Calu3 (cell line): Measurements from ENCODE around the gene CACNA1D. TPM values are rescaled to one million over a fixed set of nuclear protein-coding genes. Genes with fewer than 3 reads are reported as not detected.

Experiments
- BruUV-seq: library from RNA; stranded (reverse); fragments of 400-500 nt; replicated peaks from 2 replicates; lab custom pipeline; 2021; lab: Mats Ljungman, UMichigan
- CTCF ChIA-PET: fragments of 300-600 bp; sonication (Branson Sonifier 250); formaldehyde crosslinking; loops from one replicate; lab custom pipeline; 2022; ENCODE audit warnings: antibody characterized with exemption; lab: Charles Lee
- DNase-seq: peaks from one replicate; pipeline ENCODE4 v3.0.0; 2022
- H3K27ac Mint-ChIP-seq: one replicate; pipeline ENCODE4 v1.8.0; 2022; ENCODE audit warnings: mixed read lengths; ENCODE audit not compliant: unreplicated experiment
- H3K27me3 Mint-ChIP-seq: one replicate; pipeline ENCODE4 v1.8.0; 2022; ENCODE audit warnings: mixed read lengths; ENCODE audit not compliant: unreplicated experiment
- H3K36me3 Mint-ChIP-seq: one replicate; pipeline ENCODE4 v1.8.0; 2022; ENCODE audit warnings: mild to moderate bottlenecking, moderate library complexity, mixed read lengths; ENCODE audit not compliant: insufficient read depth, unreplicated experiment
- H3K4me1 Mint-ChIP-seq: one replicate; pipeline ENCODE4 v1.8.0; 2022; ENCODE audit warnings: mild to moderate bottlenecking, low read depth, mixed read lengths; ENCODE audit not compliant: unreplicated experiment
- H3K4me3 Mint-ChIP-seq: one replicate; pipeline ENCODE4 v1.8.0; 2022; ENCODE audit warnings: mild to moderate bottlenecking, low read depth, moderate library complexity, mixed read lengths; ENCODE audit not compliant: unreplicated experiment
- H3K9me3 Mint-ChIP-seq: one replicate; pipeline ENCODE4 v1.8.0; 2022; ENCODE audit warnings: low read depth, mixed read lengths; ENCODE audit not compliant: unreplicated experiment
- intact Hi-C: fragments of 100-400 bp; cut with micrococcal nuclease; formaldehyde crosslinking; loops from one replicate; pipeline ENCODE4 v1.10.0; 2022; ENCODE audit not compliant: unreplicated experiment
- total RNA-seq: library from RNA; stranded (reverse); gene quantifications from 2 replicates; pipeline ENCODE4 v1.2.3, GENCODE V29; 2022
- TF ChIP-seq, protein P1 (sequence below): fragments of 200-600 bp; IDR thresholded peaks from one replicate; pipeline ENCODE4 v1.8.0; 2022; ENCODE audit warnings: antibody characterized with exemption; ENCODE audit not compliant: unreplicated experiment

Gene CACNA1D
- total RNA-seq, 1 experiment from 2014 or later, result 48.3 TPM

DNA sequence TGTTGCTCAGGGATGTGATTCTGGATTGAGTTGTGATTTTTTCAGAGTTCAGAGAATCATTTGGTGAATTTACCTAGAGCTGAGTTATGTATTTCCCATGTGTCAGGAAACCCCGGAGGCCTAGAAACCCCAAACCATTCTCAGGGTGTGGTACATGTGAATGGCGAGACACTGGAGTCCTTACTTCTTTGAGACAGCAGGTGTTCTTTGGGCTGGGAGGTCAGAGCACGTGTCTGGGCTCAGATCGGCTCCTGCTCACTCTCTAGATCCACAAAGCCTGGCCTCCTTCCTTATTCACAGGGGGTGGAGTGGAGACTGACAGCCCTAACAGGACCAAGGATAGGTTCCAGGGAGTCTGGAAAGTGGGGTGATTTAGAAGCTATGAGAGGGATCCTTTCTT is 206.0 kb downstream of the CACNA1D start:
- intact Hi-C loops, result no loop called here
- no peak overlapping the region for H3K27ac Mint-ChIP-seq
- no TSS peak for BruUV-seq
- no peaks in the 10 kb centered on the region for H3K9me3 Mint-ChIP-seq
- no peaks in the 10 kb centered on the region for H3K4me1 Mint-ChIP-seq
- H3K27me3 Mint-ChIP-seq, result no peaks in the 10 kb centered on the region
- no peak for DNase-seq
- H3K36me3 Mint-ChIP-seq, result no peaks in the 10 kb centered on the region
- CTCF ChIA-PET, result no interaction called here
- TF ChIP-seq, protein P1, sequence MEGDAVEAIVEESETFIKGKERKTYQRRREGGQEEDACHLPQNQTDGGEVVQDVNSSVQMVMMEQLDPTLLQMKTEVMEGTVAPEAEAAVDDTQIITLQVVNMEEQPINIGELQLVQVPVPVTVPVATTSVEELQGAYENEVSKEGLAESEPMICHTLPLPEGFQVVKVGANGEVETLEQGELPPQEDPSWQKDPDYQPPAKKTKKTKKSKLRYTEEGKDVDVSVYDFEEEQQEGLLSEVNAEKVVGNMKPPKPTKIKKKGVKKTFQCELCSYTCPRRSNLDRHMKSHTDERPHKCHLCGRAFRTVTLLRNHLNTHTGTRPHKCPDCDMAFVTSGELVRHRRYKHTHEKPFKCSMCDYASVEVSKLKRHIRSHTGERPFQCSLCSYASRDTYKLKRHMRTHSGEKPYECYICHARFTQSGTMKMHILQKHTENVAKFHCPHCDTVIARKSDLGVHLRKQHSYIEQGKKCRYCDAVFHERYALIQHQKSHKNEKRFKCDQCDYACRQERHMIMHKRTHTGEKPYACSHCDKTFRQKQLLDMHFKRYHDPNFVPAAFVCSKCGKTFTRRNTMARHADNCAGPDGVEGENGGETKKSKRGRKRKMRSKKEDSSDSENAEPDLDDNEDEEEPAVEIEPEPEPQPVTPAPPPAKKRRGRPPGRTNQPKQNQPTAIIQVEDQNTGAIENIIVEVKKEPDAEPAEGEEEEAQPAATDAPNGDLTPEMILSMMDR, result no peak
- H3K4me3 Mint-ChIP-seq, result no peak overlapping the region

DNA sequence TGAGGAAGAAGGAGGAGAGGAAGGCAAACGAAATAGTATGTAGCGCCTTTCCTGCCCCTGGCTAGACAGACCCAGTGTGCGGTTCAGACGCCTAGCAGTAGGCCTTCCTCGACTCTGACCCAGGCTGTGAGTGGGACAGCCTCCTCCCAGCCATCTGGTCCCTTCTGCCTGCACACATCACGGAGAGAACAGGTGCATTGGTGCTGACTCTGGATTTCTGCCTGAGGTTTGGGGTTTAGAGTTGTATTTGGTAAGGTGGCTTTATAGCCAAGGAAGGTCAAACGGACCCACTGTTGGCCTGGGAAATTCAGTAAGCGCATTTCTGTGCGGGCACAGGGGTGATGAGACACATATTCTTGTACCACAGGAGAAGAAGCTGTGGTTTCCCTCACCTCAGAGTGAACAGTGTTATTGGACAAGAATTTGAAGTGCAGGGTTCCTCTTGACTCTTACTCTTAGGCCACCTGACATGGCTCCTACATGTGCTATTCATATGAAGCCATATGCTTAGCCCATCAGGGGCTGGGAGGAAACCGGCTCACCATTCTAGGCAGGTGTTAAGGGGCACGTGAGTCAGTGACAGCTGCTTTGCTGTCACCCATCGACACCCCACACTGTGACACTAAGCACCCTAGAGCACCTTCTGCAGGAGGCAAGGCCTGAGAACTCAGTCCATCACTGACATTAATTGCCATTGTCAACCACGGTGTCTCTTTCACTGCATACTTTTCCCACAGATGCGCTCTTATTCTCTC is 208.5 kb downstream of the CACNA1D start:
- H3K36me3 Mint-ChIP-seq, result no peaks in the 10 kb centered on the region
- H3K27ac Mint-ChIP-seq, result no peak overlapping the region
- CTCF ChIA-PET, result no interaction called here
- intact Hi-C loops, result no loop called here
- DNase-seq, result no peak
- no peak overlapping the region for H3K4me3 Mint-ChIP-seq
- H3K27me3 Mint-ChIP-seq, result no peaks in the 10 kb centered on the region
- TF ChIP-seq, protein P1, result no peak
- H3K9me3 Mint-ChIP-seq, result no peaks in the 10 kb centered on the region
- no TSS peak for BruUV-seq
- H3K4me1 Mint-ChIP-seq, result peaks cover 6% of the 10 kb centered on the region

DNA sequence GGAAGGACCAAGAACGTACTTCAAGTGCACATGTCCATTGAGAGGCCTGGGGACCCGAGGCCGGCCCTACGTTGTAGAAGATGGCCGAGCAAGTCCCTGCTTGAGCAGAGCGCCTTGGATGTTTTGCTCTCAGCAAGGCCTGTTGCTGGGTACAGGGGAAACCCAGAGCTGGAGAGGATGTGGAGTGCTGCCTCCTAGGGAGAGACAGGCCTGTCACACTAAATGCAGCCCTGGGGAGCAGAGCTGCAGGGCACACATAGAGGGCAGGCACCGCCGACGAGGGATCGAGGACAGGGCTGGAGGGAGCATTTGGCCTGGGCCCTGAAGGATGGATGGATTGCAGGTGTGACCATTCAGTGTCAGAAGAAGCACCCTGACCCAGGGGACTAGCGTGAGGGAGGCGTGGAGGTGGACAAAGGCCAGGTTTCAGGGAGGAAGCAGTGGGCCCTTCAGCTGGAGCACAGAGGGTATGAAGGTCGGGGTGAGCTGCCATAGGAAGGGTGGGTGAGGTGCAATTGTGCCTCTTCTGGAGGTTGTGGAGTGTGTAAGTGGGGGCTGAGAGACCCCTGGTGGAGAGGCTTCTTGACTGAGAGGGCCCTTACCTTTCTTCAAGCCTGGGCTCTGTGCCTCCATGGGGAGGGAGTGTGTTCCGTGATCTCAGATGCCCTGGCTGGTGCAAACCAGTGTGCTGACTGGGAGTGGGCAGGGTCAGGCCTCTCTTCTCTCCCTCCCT is 209.4 kb downstream of the CACNA1D start:
- CTCF ChIA-PET, result no interaction called here
- H3K36me3 Mint-ChIP-seq, result no peaks in the 10 kb centered on the region
- BruUV-seq, result no TSS peak

DNA sequence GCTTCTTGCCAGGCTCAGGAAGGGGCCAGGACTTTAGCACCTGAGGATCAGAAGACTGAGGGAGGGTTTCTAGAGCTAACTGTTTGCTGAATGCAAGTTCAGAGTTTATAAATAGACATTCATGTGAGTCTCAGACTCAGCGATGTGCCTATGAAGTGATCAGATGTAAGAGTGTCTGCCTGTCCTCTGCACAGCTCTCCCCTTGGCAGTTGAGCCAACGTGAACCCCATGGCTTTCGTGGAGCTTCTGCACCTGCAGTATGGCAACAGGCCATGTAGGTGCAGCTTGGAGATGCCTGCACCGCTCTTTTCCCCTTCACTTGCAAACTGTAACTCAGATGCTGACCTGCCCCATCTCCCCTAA is 209.9 kb downstream of the CACNA1D start:
- Mint-ChIP-seq H3K27ac (no peak overlapping the region), H3K36me3 (no peaks in the 10 kb centered on the region), H3K9me3 (no peaks in the 10 kb centered on the region), H3K27me3 (no peaks in the 10 kb centered on the region), H3K4me3 (no peak overlapping the region), H3K4me1 (peaks cover 11% of the 10 kb centered on the region)
- TF ChIP-seq, protein P1, result no peak
- CTCF ChIA-PET, result no interaction called here
- no TSS peak for BruUV-seq
- DNase-seq, result no peak
- intact Hi-C loops, result no loop called here

More for the DNA sequence above, 209.4 kb downstream of the CACNA1D start:
- no peaks in the 10 kb centered on the region for H3K27me3 Mint-ChIP-seq
- H3K27ac Mint-ChIP-seq, result no peak overlapping the region
- intact Hi-C loops, result no loop called here
- H3K9me3 Mint-ChIP-seq, result no peaks in the 10 kb centered on the region
- DNase-seq, result no peak
- TF ChIP-seq, protein P1, result no peak
- no peak overlapping the region for H3K4me3 Mint-ChIP-seq
- peaks cover 11% of the 10 kb centered on the region for H3K4me1 Mint-ChIP-seq
